Ishikawa (cell line): ENCODE results near the gene CALHM3.

Source experiments
- EP300 ChIP-seq: IDR thresholded peaks from 2 replicates; pipeline ENCODE4 v1.6.1; 2012; ENCODE audit warnings: borderline replicate concordance
- RAD21 ChIP-seq: IDR thresholded peaks from 2 replicates; pipeline ENCODE4 v1.6.1; 2012; ENCODE audit warnings: low read depth
- TAF1 ChIP-seq: IDR thresholded peaks from 2 replicates; pipeline ENCODE4 v1.6.1; 2012; ENCODE audit warnings: low read depth, mild to moderate bottlenecking
- TCF12 ChIP-seq: IDR thresholded peaks from 2 replicates; pipeline ENCODE4 v1.6.1; 2012; ENCODE audit warnings: low read depth
- YY1 ChIP-seq: IDR thresholded peaks from 2 replicates; pipeline ENCODE4 v1.6.1; 2012; ENCODE audit warnings: low read depth
- ZBTB7A ChIP-seq: IDR thresholded peaks from 2 replicates; pipeline ENCODE4 v1.6.1; 2012; ENCODE audit warnings: low read depth
- TF ChIP-seq, protein P1 (sequence below): IDR thresholded peaks from 2 replicates; pipeline ENCODE4 v1.6.1; 2012; ENCODE audit warnings: low read depth, mild to moderate bottlenecking
- TF ChIP-seq, protein P2 (sequence below): IDR thresholded peaks from 2 replicates; pipeline ENCODE4 v1.6.1; 2012

DNA sequence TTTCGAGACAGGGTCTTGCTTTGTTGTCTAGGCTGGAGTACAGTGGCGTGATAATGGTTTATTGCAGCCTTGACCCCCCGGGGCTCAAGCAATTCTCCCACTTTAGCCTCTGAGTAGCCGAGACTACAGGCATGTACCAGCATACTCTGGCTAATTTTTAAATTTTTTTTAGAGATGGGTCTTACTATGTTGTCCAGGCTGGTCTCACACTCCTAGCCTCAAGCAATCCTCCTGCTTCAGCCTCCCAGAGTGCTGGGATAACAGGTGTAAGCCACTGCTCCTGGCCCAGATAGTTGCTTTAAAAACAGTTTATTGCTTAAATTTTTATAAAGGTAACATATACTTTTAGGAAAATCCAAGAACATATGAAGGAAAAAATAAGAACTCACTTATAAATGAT is 40.8 kb upstream of the CALHM3 start:
- TF ChIP-seq, protein P1, sequence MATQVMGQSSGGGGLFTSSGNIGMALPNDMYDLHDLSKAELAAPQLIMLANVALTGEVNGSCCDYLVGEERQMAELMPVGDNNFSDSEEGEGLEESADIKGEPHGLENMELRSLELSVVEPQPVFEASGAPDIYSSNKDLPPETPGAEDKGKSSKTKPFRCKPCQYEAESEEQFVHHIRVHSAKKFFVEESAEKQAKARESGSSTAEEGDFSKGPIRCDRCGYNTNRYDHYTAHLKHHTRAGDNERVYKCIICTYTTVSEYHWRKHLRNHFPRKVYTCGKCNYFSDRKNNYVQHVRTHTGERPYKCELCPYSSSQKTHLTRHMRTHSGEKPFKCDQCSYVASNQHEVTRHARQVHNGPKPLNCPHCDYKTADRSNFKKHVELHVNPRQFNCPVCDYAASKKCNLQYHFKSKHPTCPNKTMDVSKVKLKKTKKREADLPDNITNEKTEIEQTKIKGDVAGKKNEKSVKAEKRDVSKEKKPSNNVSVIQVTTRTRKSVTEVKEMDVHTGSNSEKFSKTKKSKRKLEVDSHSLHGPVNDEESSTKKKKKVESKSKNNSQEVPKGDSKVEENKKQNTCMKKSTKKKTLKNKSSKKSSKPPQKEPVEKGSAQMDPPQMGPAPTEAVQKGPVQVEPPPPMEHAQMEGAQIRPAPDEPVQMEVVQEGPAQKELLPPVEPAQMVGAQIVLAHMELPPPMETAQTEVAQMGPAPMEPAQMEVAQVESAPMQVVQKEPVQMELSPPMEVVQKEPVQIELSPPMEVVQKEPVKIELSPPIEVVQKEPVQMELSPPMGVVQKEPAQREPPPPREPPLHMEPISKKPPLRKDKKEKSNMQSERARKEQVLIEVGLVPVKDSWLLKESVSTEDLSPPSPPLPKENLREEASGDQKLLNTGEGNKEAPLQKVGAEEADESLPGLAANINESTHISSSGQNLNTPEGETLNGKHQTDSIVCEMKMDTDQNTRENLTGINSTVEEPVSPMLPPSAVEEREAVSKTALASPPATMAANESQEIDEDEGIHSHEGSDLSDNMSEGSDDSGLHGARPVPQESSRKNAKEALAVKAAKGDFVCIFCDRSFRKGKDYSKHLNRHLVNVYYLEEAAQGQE: no peak
- no peak for TF ChIP-seq EP300
- TF ChIP-seq, protein P2, sequence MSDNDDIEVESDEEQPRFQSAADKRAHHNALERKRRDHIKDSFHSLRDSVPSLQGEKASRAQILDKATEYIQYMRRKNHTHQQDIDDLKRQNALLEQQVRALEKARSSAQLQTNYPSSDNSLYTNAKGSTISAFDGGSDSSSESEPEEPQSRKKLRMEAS: no peak
- no peak for TF ChIP-seq YY1
- no peak for TF ChIP-seq TCF12
- no peak for TF ChIP-seq RAD21
- TF ChIP-seq TAF1: no peak
- TF ChIP-seq ZBTB7A: no peak
